GM21717 (cell line): ENCODE results near the gene NUP93.
"Not testable (repeated sequence)": the region's sequence is repeated elsewhere in the genome, so short reads cannot be mapped to it uniquely, and the experiment has no call there.

Experiments used
- ATAC-seq: cut with Tn5 transposase; IDR thresholded peaks from one replicate; pipeline ENCODE4 v1.9.1; 2021; ENCODE audit warnings: mild to moderate bottlenecking, moderate library complexity; ENCODE audit not compliant: unreplicated experiment

The NUP93 gene

DNA sequence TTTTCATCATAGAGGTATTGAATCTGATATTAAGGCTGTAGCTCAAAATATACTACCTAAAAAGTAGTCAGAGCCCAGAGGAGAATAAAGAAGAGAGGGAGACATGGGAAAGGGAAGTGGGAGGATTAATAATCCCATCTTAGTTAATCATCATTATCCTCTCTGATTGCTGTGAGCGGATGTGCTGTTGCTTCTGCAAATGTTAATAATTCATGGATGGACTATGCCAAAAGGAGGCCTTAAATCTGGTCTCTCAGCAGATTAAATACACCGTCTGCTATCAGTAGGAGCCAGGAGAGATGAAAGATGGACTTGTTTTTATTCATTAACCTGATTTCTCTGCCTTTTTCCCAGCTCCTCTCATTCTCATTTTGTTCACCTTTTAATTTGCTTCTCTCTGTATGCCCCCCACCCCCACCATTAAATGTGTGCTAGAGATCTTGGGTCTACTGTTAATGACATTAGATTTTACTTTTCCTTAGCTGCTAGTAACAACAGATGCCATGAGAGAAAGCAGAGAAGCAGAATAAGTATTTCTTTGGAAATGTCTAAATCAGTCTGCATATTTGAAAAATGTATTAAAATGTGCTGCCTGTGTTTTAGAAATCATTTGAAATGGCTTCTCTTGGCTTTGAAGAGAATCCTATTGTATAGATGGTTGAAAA, 44.2 kb downstream of the NUP93 start:
- no peak for ATAC-seq

DNA sequence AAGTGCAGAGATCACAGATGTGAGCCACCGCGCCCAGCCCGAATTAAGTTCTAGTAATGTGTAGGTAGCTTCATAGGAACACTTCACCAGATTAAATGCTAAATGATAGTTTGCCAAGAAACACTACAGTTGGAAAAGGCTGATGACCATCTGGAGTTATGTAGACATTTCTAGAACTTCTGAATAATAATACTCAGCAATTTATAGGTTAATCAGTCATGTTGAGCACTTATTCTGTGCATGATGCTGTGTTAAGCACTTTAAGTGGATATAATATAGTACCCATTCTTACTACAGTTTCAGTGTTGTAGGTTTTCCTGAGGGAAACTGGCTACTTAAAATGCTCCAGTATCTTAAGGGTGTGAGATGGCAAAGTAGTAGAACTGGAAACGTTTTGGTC, 45.2 kb downstream of the NUP93 start:
- ATAC-seq, result no peak

DNA sequence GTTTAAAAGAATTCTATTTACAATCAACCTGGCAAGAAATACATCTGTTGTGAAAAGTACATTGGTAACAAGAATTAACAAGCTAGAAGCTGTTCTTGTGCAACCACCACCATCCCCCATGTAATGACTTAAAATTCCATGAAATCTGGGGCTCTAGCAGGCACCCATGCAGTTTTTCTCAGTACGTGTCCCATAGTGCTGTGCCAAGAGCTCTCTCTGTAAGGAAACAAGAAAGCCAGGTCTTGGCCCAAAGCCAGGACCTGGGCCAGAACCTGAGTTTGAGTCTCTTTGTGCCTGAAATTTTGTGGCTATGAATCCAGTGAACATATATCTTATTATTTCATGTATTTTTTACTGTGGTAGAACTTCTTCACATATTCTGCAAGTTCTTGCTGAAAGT, 46.6 kb downstream of the NUP93 start:
- no peak for ATAC-seq

DNA sequence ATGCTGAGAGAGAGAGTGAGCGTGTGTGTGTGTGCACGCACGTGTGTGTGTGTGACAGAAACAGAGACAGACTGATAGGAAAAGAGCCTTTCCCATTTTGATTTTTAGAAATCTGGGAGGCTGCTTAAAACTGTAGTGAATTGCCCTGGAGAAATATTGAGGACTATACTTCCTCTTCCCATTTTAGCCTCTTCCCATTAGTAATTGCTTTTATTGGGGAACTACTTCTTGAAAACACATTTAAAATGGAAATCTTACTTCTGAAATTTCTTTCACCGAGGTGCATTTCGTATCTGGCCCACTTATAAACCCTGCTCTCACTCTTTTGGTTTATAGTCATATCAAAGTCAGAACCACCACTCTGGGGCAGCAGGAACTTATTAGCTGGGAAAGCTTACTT, 47.1 kb downstream of the NUP93 start:
- ATAC-seq, result no peak

DNA sequence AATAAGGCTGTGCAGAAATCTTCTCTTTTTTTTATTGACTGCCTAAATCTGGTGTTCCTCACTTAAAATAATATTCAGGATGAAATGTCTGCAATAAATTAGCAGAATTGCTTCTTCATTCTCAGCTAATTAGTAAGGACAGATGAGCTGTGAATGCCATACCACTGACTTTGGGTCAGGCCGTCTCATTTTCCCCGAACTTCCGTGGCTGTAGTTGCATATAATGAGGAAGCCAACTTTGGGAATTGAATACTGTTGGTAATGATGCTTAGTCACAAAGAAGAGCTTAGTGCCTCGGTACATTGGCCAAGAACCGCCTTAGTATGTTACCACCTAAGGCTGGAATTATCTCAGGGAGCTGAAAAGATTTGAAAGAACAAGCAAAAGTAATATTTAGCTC, 47.6 kb downstream of the NUP93 start:
- no peak for ATAC-seq

DNA sequence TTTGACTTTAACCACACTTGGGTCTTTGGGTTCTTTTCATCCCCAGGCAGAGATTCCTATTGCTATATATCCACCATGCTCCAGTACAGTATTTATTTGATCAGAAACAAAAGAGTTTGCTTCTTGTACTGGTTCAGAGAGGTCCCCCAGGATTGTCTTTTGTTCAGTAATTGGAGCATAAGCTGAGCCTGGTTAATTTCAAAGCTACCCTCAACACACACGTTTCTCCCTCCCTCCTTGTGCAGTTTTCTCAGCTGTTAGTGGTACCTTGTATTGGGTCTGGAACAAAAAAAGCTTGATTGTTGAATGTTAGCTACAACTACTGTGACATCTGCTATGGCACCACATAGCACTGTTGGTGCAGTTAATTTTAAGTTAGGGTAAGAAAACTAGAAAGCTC, 50.0 kb downstream of the NUP93 start:
- no peak for ATAC-seq

DNA sequence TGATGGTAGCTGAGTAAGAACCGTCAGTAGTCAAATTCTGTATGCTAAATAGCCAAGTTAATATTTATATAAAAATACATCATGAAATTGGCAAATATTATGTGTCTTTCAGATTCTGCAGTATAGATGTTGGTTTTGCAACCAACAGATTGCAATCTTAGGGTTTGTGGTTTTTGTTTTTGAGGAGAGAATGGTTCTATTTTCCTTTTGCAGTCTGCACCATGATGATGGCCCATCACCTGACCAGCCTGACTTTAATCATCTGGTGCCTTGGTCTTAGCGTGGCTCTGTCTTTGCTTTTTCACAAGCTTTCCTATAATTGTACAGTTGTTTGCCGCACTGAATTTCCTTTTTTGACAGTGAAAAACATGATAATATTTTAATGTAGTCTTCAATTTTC, 50.7 kb downstream of the NUP93 start:
- no peak for ATAC-seq

DNA sequence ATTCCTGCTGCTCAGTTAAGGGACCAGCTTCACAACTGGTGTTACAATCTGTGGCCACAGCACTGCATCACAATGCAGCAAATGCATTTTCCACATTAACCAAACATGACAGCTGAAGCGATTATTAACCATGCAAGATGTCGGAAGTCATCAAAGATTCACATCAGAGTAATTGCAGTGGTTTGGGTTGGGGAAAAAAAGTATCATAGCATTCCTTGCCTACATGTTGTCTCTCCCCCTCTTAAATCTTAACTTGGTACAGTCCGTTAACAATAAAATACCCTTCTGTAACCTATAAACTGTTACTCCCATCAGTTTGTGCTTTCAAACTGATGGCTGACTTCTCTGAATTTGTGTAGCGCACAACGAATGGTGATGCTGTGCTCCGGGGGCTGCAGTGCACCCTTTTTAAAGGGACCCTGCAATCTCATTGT, 51.6 kb downstream of the NUP93 start:
- no peak for ATAC-seq

DNA sequence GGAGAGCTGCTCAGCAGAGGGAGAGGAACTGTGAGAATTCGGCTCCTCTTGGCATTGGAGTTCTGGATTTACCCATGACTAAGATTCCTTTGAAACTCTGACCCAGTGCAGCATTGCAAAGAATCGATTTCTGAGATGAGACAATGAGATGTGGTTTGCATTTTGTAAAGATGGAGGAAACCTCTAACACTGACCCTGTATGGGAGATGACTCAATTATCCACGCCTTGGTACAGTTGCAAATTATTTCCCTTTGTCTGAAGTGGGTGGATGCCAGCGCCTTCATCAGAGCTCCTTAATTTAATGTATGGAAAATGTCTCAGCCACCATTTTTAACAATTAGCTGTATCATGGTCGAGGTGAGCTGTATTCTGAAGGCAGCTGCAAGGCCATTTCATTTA, 53.4 kb downstream of the NUP93 start:
- ATAC-seq, result no peak

DNA sequence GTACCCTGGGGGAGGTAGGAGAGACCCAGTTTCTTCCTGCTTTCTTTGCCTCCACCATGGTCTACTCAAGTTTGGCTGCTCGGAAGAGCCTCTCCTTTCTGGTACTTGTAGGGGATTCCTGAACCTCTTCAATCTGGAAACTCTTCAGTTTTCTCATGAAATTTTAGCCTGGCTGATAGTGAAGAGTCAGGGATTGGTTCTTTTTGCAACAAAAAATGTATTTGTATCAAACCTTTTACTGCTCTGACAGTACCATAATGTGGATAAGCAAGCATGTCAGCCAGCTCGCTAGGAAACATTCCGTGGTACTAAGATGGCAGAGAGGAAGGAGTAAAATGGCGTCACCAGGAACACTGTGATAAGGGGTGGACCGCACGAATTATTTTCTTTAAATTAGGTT, 55.4 kb downstream of the NUP93 start:
- ATAC-seq, result no peak

DNA sequence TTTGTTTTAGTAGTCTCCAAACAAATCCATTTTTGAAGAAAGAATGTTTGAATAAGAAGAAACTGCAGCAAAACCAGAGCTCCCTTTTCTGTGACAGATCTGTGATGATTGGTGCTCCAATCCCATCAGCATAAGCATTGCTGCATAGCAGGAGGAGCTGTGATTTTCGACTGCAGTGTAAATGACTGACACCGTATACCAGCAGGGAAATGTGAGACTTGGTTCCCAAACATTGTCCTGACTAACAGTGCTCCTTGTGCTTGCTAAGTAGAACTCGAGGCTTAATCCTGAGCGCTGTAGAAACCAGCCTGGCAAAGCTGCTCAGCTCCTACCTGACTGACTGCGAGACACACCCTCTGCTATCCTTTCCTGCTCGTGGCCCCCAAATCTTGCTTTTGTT, 57.2 kb downstream of the NUP93 start:
- ATAC-seq, result no peak

DNA sequence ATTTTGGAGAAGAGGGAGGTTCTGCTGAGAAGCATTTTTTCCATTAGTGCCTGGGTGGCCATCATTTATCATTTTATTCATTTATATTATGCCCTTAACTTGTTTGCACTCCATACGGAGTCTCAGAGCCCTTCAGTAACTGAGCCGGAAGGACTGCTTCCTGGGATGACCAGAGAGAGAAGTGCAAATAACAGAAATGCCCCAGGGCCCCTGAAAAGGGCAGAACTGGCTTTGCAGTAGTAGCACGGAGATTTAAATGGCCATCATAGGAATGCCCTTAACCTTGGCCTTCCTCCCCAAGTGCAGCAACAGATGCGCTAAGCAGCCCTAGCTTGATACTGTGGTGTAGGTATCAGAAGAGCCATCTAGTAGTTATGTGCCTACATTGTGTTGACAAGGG, 58.5 kb downstream of the NUP93 start:
- no peak for ATAC-seq

DNA sequence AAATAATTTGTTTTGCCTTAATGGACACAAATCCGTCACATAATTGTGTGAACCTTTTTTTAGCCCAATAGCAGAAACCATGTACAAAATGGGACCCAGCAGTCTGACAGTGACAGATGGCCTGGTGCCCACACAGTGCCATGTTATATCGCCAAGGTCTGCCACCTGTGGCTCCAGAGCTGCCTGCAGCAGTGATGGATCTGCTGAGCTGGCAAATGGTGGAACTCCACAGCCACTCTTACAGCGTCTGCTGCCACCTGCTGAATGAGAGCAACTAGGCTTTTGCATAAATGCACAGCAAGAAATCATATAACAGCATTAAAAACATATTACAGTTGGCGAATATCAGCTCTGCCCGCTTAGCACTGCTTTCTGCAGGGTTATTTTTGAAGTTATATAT, 59.4 kb downstream of the NUP93 start:
- no peak for ATAC-seq

DNA sequence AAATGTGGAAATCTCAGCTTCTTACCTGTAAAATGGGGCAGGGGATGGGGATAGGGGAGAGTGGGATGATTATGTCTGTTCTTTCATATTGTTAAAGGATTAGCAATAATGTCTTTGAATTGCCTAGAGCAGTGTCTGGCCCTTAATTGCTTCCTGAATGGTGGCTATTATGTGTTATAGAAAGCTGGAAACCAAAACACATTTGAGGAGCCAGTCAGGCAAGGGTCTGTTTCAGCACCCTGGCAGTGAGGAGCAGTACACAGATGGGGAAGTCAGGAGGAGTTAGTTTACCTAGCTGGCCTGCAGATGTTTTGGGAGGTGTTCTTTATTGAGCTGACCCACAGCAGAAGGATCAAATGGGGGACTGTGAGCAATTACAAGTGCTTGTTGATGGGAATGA, 63.0 kb downstream of the NUP93 start:
- no peak for ATAC-seq

DNA sequence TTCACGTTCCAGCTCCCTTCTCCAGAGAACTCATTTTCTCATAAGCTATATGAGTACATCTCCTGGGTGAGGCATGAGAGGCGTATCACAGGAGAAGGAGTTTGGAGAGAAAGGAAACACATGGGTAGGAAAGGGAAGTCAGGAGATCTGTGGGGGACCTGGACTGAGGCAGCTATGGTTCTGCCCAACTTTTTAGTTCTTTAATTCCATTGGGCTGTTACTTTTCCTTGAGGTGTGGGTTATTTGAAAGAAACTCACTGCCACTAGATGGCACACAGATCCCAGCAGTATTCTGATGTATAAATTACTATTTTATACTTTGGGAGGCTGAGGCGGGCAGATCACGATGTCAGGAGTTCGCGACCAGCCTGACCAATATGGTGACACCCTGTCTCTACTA, 63.6 kb downstream of the NUP93 start:
- ATAC-seq, result no peak

DNA sequence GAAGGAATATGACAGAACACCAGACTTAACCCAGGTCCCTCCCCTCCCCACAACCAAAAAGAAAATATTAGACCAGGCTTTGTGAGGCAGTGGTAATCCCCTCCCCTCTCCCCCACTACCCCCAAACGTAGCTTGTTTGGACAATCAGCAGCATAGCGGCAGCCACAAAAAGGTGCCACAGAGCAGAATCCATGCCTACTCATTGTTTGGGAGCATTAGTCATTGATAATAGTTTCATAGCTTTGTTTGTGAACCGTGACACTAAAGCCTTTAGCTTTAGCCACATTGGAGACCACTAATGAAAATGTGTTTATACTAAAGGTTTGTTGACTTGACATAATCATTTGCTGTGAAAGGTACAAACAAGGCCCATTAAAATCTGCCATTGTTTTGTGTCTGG, 65.1 kb downstream of the NUP93 start:
- ATAC-seq, result no peak

DNA sequence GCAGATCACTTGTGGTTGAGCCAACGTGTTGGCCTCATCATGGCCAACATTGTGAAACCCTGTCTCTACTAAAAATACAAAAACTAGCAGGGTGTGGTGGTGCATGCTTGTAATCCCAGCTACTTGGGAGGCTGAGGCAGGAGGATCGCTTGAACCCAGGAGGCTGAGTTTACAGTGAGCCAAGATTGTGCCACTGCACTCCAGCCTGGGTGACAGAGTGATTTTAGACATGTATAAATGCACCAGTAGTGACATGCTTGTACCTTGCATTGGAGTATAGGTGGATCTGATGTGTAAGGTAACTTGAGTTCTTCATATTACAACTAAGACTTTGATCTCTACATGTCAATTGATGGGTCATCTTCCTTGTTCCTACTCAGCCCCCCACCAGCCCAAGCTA, 67.1 kb downstream of the NUP93 start:
- ATAC-seq, result not testable (repeated sequence)

DNA sequence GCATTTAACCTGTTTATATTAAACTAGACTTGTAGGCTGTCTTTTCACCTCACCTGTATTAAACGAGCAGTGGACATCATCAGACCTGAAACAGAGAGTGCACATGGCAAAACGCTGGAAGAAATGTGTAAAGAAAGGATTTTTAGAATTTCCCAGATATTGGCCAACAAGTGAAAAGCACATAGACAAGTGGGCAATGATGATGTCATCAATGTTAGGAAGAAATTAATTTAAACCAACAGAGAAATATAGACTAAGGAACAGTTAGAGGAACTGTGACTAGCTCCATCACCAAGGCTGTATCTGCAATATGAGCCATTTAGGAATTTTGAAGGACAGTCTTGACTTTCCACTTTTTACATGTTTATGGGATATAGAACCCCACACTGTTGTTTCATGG, 67.9 kb downstream of the NUP93 start:
- no peak for ATAC-seq

DNA sequence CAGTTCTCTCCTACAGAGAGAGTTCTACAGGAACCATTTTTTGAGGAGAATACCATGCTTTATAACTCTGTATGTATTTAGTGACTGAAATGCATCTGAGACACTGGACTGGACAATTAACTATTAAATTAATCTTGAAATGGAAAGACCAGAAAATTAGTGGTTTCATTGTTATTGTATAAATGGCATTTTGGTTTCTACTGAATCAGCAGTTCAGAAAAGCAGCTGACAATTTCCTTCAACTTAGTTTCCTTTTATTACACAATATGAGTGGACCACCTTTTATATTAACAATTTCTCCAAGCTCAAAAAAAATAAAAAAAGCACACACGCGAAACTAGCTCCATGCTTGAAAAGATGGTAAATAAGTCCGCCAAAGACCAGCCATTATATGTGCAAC, 69.0 kb downstream of the NUP93 start:
- no peak for ATAC-seq

DNA sequence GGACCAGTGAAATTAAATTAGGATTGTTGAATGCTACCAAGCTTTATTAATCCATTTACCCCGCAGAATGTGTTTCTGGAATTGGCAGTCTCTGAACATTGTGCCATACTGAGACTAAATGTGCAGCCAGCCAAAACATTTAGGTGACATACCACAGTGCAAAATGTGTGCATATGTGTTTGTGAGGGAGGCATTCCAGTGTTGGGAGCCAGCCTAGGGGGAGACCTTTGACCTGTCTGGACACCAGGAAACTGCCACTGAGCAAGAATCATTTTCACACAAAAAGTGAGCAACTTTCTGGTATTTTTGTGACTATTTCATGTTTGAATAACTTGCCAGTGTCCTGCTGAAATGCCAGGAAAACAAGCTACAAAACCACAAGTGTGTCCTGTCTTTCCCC, 70.4 kb downstream of the NUP93 start:
- no peak for ATAC-seq

DNA sequence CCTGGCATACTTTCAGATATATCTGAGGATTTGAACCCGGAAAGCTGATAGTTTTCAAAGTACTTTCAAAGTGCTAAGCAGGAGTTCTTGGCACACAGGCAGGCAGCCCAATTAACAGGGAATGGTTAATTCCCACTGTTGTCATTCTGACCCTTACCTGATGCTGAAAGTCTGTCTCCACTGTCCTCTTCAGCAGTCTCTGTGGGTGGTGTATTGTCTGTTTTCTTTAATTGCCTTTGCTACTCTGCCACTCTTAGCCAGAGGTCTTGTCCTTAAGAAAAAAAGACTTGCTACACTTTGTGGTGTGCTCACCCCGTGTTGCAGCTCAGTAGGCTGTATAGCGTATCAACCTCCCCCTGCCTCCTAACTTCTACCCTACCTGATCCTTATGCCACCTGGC, 71.8 kb downstream of the NUP93 start:
- ATAC-seq, result no peak

DNA sequence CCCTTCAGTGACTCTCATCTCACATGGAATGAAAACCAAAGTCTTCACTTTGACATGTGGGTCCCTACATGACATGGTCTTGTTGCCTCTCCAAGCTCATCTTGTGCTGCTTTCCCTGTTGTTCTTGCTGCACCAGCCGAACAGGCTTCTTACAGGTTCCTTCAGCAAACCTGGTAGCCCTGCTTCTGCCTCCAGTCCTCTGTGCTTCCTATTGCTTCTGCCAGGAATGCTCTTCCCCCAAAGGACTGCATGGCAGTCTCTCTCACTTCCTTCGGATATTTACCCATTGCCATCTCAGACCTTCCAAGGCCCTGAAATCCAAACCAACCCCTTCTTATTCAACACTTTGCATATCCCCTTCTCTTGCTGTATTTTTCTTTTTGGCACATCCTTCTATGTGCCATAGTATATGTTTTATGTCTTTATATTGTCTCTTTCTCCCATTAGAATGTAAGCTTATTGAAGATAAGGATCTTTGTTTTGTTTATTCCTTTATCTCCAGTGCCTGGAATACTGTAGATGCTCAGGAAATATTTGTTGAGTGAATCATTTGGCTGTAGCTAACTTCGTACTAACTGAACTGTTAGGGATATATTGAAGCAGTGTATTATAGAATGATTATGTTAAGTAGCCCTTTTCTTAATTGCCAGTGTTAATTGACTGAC, 77.2 kb downstream of the NUP93 start:
- ATAC-seq, result no peak

DNA sequence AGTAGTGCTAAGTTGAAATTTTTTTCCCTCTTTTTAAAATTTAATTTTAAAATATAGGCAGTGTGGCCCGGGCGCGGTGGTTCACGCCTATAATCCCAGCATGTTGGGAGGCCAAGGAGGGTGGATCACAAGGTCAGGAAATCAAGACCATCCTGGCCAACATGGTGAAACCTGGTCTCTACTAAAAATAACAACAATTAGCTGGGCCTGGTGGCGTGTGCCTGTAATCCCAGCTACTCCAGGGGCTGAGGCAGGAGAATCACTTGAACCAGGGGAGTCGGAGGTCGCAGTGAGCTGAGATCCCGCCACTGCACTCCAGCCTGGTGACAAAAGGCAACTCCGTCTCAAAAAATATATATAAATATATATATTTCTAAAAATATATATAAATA, 77.7 kb downstream of the NUP93 start:
- ATAC-seq, result not testable (repeated sequence)
